ENCODE measurements around the gene SLC26A11.

GRCh38 chr17:80261895-80262279 is 41.7 kb downstream of the SLC26A11 start:
- TF ChIP-seq CTCF (conservative IDR thresholded peaks at IDR 0.05 in 1 of 2, IDR thresholded peaks at IDR 0.05 in 1 of 2; ENCODE audit: extremely low read depth in 1 of 2, insufficient read depth in 1 of 2, low read depth in 1 of 2, low read length in 2 of 2) (no peak), EZH2 (IDR thresholded peaks at IDR 0.05; ENCODE audit: borderline replicate concordance, low read length) (no peak)
